H9 (cell line): ENCODE measurements around the gene BARX2. TPM values are rescaled to one million over a fixed set of nuclear protein-coding genes. Genes with fewer than 3 reads are reported as not detected.

ENCODE experiments used
- DNase-seq: peaks from one replicate; pipeline ENCODE4 v3.0.0-alpha.2; 2017
- H2AFZ ChIP-seq: one replicate; pipeline ENCODE4 v1.6.1; 2013; ENCODE audit warnings: mild to moderate bottlenecking, low read length, control low read depth, moderate library complexity
- H2AK5ac ChIP-seq: 2 replicates; pipeline ENCODE4 v1.6.1; 2013; ENCODE audit warnings: low read length, control low read depth, mixed read lengths; ENCODE audit not compliant: insufficient read length
- H2BK120ac ChIP-seq: one replicate; pipeline ENCODE4 v1.6.1; 2013; ENCODE audit warnings: low read depth, mild to moderate bottlenecking, low read length, control low read depth, inconsistent platforms; ENCODE audit not compliant: poor library complexity, severe bottlenecking
- H2BK12ac ChIP-seq: 2 replicates; pipeline ENCODE4 v1.6.1; 2013; ENCODE audit warnings: low read length, control low read depth, mixed read lengths, low read depth; ENCODE audit not compliant: insufficient read length
- H2BK15ac ChIP-seq: 2 replicates; pipeline ENCODE4 v1.6.1; 2013; ENCODE audit warnings: low read depth, low read length, control low read depth
- H2BK20ac ChIP-seq: one replicate; pipeline ENCODE4 v1.6.1; 2013; ENCODE audit warnings: low read depth, mild to moderate bottlenecking, low read length, control low read depth, inconsistent platforms; ENCODE audit not compliant: poor library complexity, severe bottlenecking
- H2BK5ac ChIP-seq: 2 replicates; pipeline ENCODE4 v1.6.1; 2013; ENCODE audit warnings: low read length, control low read depth, mixed read lengths; ENCODE audit not compliant: insufficient read length
- H3K14ac ChIP-seq: 2 replicates; pipeline ENCODE4 v1.6.1; 2013; ENCODE audit warnings: low read length, control low read depth; ENCODE audit not compliant: insufficient read depth
- H3K18ac ChIP-seq: 2 replicates; pipeline ENCODE4 v1.6.1; 2013; ENCODE audit warnings: low read depth, mild to moderate bottlenecking, mixed read lengths, low read length, control low read depth; ENCODE audit not compliant: insufficient read length
- H3K23ac ChIP-seq: 2 replicates; pipeline ENCODE4 v1.6.1; 2013; ENCODE audit warnings: low read length, control low read depth, mixed read lengths, low read depth; ENCODE audit not compliant: insufficient read length
- H3K23me2 ChIP-seq: 2 replicates; pipeline ENCODE4 v1.6.1; 2013; ENCODE audit warnings: low read depth, mild to moderate bottlenecking, mixed read lengths, low read length, control low read depth; ENCODE audit not compliant: insufficient read length, poor library complexity, severe bottlenecking
- H3K27ac ChIP-seq: 2 replicates; pipeline ENCODE4 v1.5.1; 2013; ENCODE audit warnings: low read length, control low read depth, mixed read lengths, low read depth; ENCODE audit not compliant: insufficient read length
- H3K27me3 ChIP-seq: 2 replicates; pipeline ENCODE4 v1.6.1; 2013; ENCODE audit warnings: low read length, control low read depth, inconsistent platforms; ENCODE audit not compliant: insufficient read depth
- H3K4ac ChIP-seq: 2 replicates; pipeline ENCODE4 v1.6.1; 2013; ENCODE audit warnings: low read depth, mild to moderate bottlenecking, control low read depth, inconsistent platforms, low read length, moderate library complexity
- H3K4me1 ChIP-seq: 2 replicates; pipeline ENCODE4 v1.6.1; 2013; ENCODE audit warnings: low read length, control low read depth, inconsistent platforms; ENCODE audit not compliant: insufficient read depth
- H3K4me2 ChIP-seq: 2 replicates; pipeline ENCODE4 v1.6.1; 2013; ENCODE audit warnings: low read length, control low read depth, mixed read lengths; ENCODE audit not compliant: insufficient read length, insufficient read depth
- H3K56ac ChIP-seq: 2 replicates; pipeline ENCODE4 v1.6.1; 2013; ENCODE audit warnings: low read depth, mild to moderate bottlenecking, mixed read lengths, low read length, control low read depth; ENCODE audit not compliant: insufficient read length
- H3K79me1 ChIP-seq: 2 replicates; pipeline ENCODE4 v1.6.1; 2013; ENCODE audit warnings: low read depth, mild to moderate bottlenecking, moderate library complexity, low read length, control low read depth, inconsistent platforms; ENCODE audit not compliant: insufficient read depth, poor library complexity, severe bottlenecking
- H3K79me2 ChIP-seq: 2 replicates; pipeline ENCODE4 v1.6.1; 2013; ENCODE audit warnings: low read length, control low read depth, inconsistent platforms; ENCODE audit not compliant: insufficient read depth
- H3K9ac ChIP-seq: 2 replicates; pipeline ENCODE4 v1.6.1; 2013; ENCODE audit warnings: low read length, control low read depth, mixed read lengths; ENCODE audit not compliant: insufficient read length; ENCODE audit errors: extremely low read depth
- H3K9me3 ChIP-seq: one replicate; pipeline ENCODE4 v1.6.1; 2013; ENCODE audit warnings: low read depth, low read length, inconsistent platforms; ENCODE audit not compliant: control insufficient read depth
- H3T11ph ChIP-seq: one replicate; pipeline ENCODE4 v1.6.1; 2013; ENCODE audit warnings: mild to moderate bottlenecking, low read length, control low read depth, inconsistent platforms
- H4K20me1 ChIP-seq: one replicate; pipeline ENCODE4 v1.6.1; 2013; ENCODE audit not compliant: control insufficient read depth, insufficient read length, insufficient read depth
- H4K5ac ChIP-seq: 2 replicates; pipeline ENCODE4 v1.6.1; 2013; ENCODE audit warnings: low read depth, mild to moderate bottlenecking, mixed read lengths, low read length, control low read depth; ENCODE audit not compliant: insufficient read length
- H4K8ac ChIP-seq: replicated peaks from 2 replicates; pipeline ENCODE4 v1.6.1; 2013; ENCODE audit warnings: low read length, control low read depth, mixed read lengths, low read depth; ENCODE audit not compliant: insufficient read length
- H4K91ac ChIP-seq: 2 replicates; pipeline ENCODE4 v1.6.1; 2013; ENCODE audit warnings: low read depth, mild to moderate bottlenecking, moderate library complexity, mixed read lengths, low read length, control low read depth; ENCODE audit not compliant: insufficient read length
- H3K27ac Mint-ChIP-seq, 3 experiments: 2 replicates in 2 of 3; 3 replicates in 1 of 3; pipeline ENCODE4 v1.8.0; 2020 to 2021; ENCODE audit warnings: mixed read lengths in 3 of 3, mild to moderate bottlenecking in 1 of 3, moderate library complexity in 1 of 3
- H3K27me3 Mint-ChIP-seq: 2 replicates; pipeline ENCODE4 v1.8.0; 2021; ENCODE audit warnings: low read depth, mild to moderate bottlenecking, moderate library complexity, mixed read lengths
- H3K36me3 Mint-ChIP-seq, 3 experiments: 2 replicates in 2 of 3; 3 replicates in 1 of 3; pipeline ENCODE4 v1.8.0; 2020 to 2021; ENCODE audit warnings: low read depth in 3 of 3, mixed read lengths in 3 of 3; ENCODE audit not compliant: insufficient read depth in 1 of 3
- H3K4me1 Mint-ChIP-seq, 2 experiments: 2 replicates each; pipeline ENCODE4 v1.8.0; 2020; ENCODE audit warnings: mixed read lengths in 2 of 2
- H3K4me3 Mint-ChIP-seq, 2 experiments: 2 replicates in 1 of 2; 3 replicates in 1 of 2; pipeline ENCODE4 v1.8.0; 2020 to 2021; ENCODE audit warnings: mild to moderate bottlenecking in 2 of 2, mixed read lengths in 2 of 2, moderate library complexity in 1 of 2
- H3K9me3 Mint-ChIP-seq, 2 experiments: 2 replicates in 1 of 2; 3 replicates in 1 of 2; pipeline ENCODE4 v1.8.0; 2020; ENCODE audit warnings: mild to moderate bottlenecking in 2 of 2, mixed read lengths in 2 of 2, moderate library complexity in 1 of 2
- WGBS: extraction: QIAGEN DNeasy Blood & Tissue Kit; methylation state at CpG from one replicate; pipeline ENCODE4 v1.1.7; 2013; ENCODE audit warnings: missing lambda C conversion rate, low lambda C conversion rate, mixed read lengths; ENCODE audit not compliant: insufficient read length; ENCODE audit errors: extremely low coverage; 5-methylcytosine and 5-hydroxymethylcytosine counted together
- total RNA-seq: library from RNA; stranded (reverse); gene quantifications from 2 replicates; pipeline ENCODE4 v1.2.1, GENCODE V29; 2021
- TF ChIP-seq, protein P1 (sequence below): fragments of 200-600 bp; sonication (generic); conservative IDR thresholded peaks from 3 replicates; pipeline ENCODE4 v1.8.0; 2021; ENCODE audit warnings: antibody characterized with exemption, mild to moderate bottlenecking

The BARX2 gene
- total RNA-seq, 1 experiment from 2014 or later: not detected

DNA sequence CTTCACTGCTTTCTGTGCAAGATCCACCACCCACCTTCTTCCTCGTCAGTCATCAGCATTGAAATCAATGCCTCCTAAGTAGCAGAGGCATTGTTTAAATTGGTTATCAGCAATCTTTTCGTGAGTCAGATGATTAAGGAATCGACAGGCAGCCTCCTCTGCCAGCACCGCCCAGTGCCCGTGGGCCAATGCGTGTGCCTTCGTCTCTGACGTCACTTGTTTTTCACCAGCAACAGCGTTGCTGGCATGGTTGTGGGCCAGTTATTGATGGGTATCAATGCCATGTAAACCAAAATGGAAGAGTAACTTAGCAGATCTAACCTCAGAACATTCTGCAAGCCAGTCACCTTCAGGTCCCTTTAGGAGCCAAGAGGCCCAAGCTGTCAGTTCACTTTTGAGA is 69.6 kb downstream of the BARX2 start:
- H2BK20ac ChIP-seq: no peak overlapping the region
- no peak overlapping the region for H4K8ac ChIP-seq
- H2BK120ac ChIP-seq: no peak overlapping the region
- no peaks in the 10 kb centered on the region for H4K20me1 ChIP-seq
- H3K23me2 ChIP-seq: no peaks in the 10 kb centered on the region
- H2BK5ac ChIP-seq: no peak overlapping the region
- WGBS: no CpG with 5 or more reads among the region's 9 CpGs
- H2AK5ac ChIP-seq: no peak overlapping the region
- H3K27ac Mint-ChIP-seq: no peak overlapping the region
- H2BK15ac ChIP-seq: no peak overlapping the region
- H3K4me3 Mint-ChIP-seq: no peak overlapping the region
- no peaks in the 10 kb centered on the region for H3K9me3 ChIP-seq
- H3K27ac ChIP-seq: no peak overlapping the region
- H2BK12ac ChIP-seq: no peak overlapping the region
- H3K14ac ChIP-seq: no peak overlapping the region
- no peak overlapping the region for H3T11ph ChIP-seq
- no peak overlapping the region for H3K4ac ChIP-seq
- H2AFZ ChIP-seq: no peak overlapping the region
- H3K9ac ChIP-seq: no peak overlapping the region
- H3K4me1 Mint-ChIP-seq: peaks cover 14 to 16% of the 10 kb centered on the region in 2 experiments
- peaks cover 0 to 8% (median 0%) of the 10 kb centered on the region in 3 experiments; a peak in 2 of 7 replicates for H3K36me3 Mint-ChIP-seq
- H4K5ac ChIP-seq: no peak overlapping the region
- H4K91ac ChIP-seq: no peak overlapping the region
- TF ChIP-seq, protein P1, sequence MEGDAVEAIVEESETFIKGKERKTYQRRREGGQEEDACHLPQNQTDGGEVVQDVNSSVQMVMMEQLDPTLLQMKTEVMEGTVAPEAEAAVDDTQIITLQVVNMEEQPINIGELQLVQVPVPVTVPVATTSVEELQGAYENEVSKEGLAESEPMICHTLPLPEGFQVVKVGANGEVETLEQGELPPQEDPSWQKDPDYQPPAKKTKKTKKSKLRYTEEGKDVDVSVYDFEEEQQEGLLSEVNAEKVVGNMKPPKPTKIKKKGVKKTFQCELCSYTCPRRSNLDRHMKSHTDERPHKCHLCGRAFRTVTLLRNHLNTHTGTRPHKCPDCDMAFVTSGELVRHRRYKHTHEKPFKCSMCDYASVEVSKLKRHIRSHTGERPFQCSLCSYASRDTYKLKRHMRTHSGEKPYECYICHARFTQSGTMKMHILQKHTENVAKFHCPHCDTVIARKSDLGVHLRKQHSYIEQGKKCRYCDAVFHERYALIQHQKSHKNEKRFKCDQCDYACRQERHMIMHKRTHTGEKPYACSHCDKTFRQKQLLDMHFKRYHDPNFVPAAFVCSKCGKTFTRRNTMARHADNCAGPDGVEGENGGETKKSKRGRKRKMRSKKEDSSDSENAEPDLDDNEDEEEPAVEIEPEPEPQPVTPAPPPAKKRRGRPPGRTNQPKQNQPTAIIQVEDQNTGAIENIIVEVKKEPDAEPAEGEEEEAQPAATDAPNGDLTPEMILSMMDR: no peak
- H3K27me3 ChIP-seq: no peaks in the 10 kb centered on the region
- H3K4me2 ChIP-seq: no peak overlapping the region
- no peaks in the 10 kb centered on the region; the same call in 1 of the 2 replicates for H3K27me3 Mint-ChIP-seq
- DNase-seq: no peak
- no peaks in the 10 kb centered on the region for H3K79me2 ChIP-seq
- no peak overlapping the region for H3K18ac ChIP-seq
- no peak overlapping the region for H3K23ac ChIP-seq
- H3K56ac ChIP-seq: no peak overlapping the region
- no peaks in the 10 kb centered on the region for H3K4me1 ChIP-seq
- H3K79me1 ChIP-seq: no peaks in the 10 kb centered on the region
- H3K9me3 Mint-ChIP-seq: peaks cover 11% of the 10 kb centered on the region in 2 experiments
